CD4-positive, alpha-beta memory T cell (primary cell): ENCODE results near the gene FKBP5. TPM values are rescaled to one million over a fixed set of nuclear protein-coding genes. Genes with fewer than 3 reads are reported as not detected.
"Not testable (repeated sequence)": the region's sequence is repeated elsewhere in the genome, so short reads cannot be mapped to it uniquely, and the experiment has no call there.

ENCODE experiments used
- CTCF ChIA-PET: fragments of 350-600 bp; sonication (Branson Sonifier 250); formaldehyde crosslinking; loops from one replicate; lab custom pipeline; 2021; ENCODE audit warnings: inconsistent platforms; ENCODE audit not compliant: partially characterized antibody; lab: Charles Lee
- POLR2A ChIA-PET: fragments of 350-600 bp; sonication (Branson Sonifier 250); formaldehyde crosslinking; loops from one replicate; lab custom pipeline; 2021; ENCODE audit not compliant: partially characterized antibody; lab: Charles Lee
- DNase-seq, 5 donors: peaks; one replicate each; pipeline versions ENCODE4 v3.0.0 to v3.0.0-alpha.2; 2020 to 2022; ENCODE audit warnings: mixed read lengths in 1 of 5
- H3K27ac ChIP-seq: one replicate; pipeline ENCODE4 v1.7.0; 2013; ENCODE audit warnings: low read depth, low read length
- H3K27me3 ChIP-seq: 2 replicates; pipeline ENCODE4 v1.7.0; 2013; ENCODE audit warnings: mild to moderate bottlenecking, low read length, moderate library complexity; ENCODE audit not compliant: insufficient read depth
- H3K36me3 ChIP-seq: 2 replicates; pipeline ENCODE4 v1.7.0; 2013; ENCODE audit warnings: mild to moderate bottlenecking, low read length, moderate library complexity; ENCODE audit not compliant: insufficient read depth
- H3K4me1 ChIP-seq: 2 replicates; pipeline ENCODE4 v1.7.0; 2013; ENCODE audit warnings: mild to moderate bottlenecking, low read length, moderate library complexity; ENCODE audit not compliant: insufficient read depth
- H3K4me3 ChIP-seq, 2 donors: one replicate each; pipeline ENCODE4 v1.7.0; 2013; ENCODE audit warnings: low read length in 2 of 2, mild to moderate bottlenecking in 1 of 2
- H3K9me3 ChIP-seq, 2 donors: one replicate each; pipeline ENCODE4 v1.7.0; 2013; ENCODE audit warnings: low read length in 2 of 2, control low read depth in 1 of 2; ENCODE audit not compliant: control insufficient read depth in 1 of 2
- H3K27ac Mint-ChIP-seq, 7 donors: one replicate each; pipeline ENCODE4 v1.8.0; 2020 to 2021; ENCODE audit warnings: mixed read lengths in 7 of 7, mild to moderate bottlenecking in 6 of 7, inconsistent platforms in 3 of 7, moderate library complexity in 3 of 7
- H3K27me3 Mint-ChIP-seq, 2 donors: one replicate each; pipeline ENCODE4 v1.8.0; 2020 to 2021; ENCODE audit warnings: mixed read lengths in 2 of 2
- H3K36me3 Mint-ChIP-seq, 2 donors: one replicate each; pipeline ENCODE4 v1.8.0; 2020 to 2021; ENCODE audit warnings: mixed read lengths in 2 of 2, inconsistent platforms in 1 of 2, mild to moderate bottlenecking in 1 of 2
- H3K4me1 Mint-ChIP-seq, 4 donors: one replicate each; pipeline ENCODE4 v1.8.0; 2020 to 2021; ENCODE audit warnings: mixed read lengths in 4 of 4, mild to moderate bottlenecking in 1 of 4
- H3K4me3 Mint-ChIP-seq, 8 donors: one replicate each; pipeline ENCODE4 v1.8.0; 2020 to 2021; ENCODE audit warnings: mixed read lengths in 8 of 8, mild to moderate bottlenecking in 7 of 8, moderate library complexity in 6 of 8, inconsistent platforms in 3 of 8
- H3K9me3 Mint-ChIP-seq, 8 donors: one replicate each; pipeline ENCODE4 v1.8.0; 2020 to 2021; ENCODE audit warnings: mixed read lengths in 8 of 8, mild to moderate bottlenecking in 5 of 8, inconsistent platforms in 3 of 8, moderate library complexity in 1 of 8
- intact Hi-C: fragments of 100-400 bp; cut with micrococcal nuclease; formaldehyde crosslinking; loops from one replicate; pipeline ENCODE4 v1.15.1; 2023
- polyA plus RNA-seq, 2 donors: library from polyadenylated mRNA; unstranded; fragments of 300-500 nt; fragmentation: Illumina TruSeq; gene quantifications; one replicate each; pipeline ENCODE4 v1.2.3, GENCODE V29; 2021
- total RNA-seq, 2 experiments: library from RNA; stranded (reverse); gene quantifications; one replicate each; pipeline ENCODE4 v1.2.3, GENCODE V29; 2021

FKBP5 gene
- total and polyA plus RNA-seq, 4 experiments from 2014 or later = 72.9 to 233 (median 84.2) TPM

DNA sequence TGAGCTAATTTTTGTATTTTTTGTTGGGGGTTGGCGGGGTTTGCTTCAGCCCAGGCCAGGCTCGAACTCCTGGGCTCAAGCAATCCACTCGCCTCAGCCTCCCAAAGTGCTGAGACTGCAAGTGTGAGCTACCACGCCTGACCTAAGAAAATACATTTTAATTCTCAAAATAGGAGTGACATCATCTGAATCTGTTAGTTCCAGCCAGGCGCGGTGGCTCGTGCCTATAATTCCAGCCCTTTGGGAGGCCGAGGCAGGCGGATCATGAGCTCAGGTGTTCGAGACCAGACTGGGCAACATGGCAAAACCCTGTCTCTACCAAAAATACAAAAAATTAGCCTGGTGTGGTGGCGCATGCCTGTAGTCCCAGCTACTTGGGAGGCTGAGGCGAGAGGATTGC is 45.6 kb upstream of the FKBP5 start:
- H3K27ac ChIP-seq, intact Hi-C loops, H3K9me3 Mint-ChIP-seq, H3K4me3 ChIP-seq, H3K9me3 ChIP-seq, DNase-seq, H3K27me3 Mint-ChIP-seq, H3K36me3 Mint-ChIP-seq, H3K27me3 ChIP-seq, H3K36me3 ChIP-seq, H3K4me3 Mint-ChIP-seq: not testable (repeated sequence)
- Mint-ChIP-seq H3K4me1 (peaks cover 42 to 79% (median 64%) of the 10 kb centered on the region in 4 donors), H3K27ac (peak overlapping the region in 2 of 7 donors; percentile 86 to 87)
- ChIA-PET CTCF (interaction anchor here (0.8 to 17.0 kb wide), 16 partner anchors 29 to 212 kb away, joined by 3 to 360 read pairs (median 6); no protein-coding TSS in a partner anchor), POLR2A (interaction anchor here (1.0 to 10.7 kb wide), 8 partner anchors 16 to 212 kb away, joined by 3 to 151 read pairs (median 4); no protein-coding TSS in a partner anchor)
- H3K4me1 ChIP-seq = peaks cover 73% of the 10 kb centered on the region

DNA sequence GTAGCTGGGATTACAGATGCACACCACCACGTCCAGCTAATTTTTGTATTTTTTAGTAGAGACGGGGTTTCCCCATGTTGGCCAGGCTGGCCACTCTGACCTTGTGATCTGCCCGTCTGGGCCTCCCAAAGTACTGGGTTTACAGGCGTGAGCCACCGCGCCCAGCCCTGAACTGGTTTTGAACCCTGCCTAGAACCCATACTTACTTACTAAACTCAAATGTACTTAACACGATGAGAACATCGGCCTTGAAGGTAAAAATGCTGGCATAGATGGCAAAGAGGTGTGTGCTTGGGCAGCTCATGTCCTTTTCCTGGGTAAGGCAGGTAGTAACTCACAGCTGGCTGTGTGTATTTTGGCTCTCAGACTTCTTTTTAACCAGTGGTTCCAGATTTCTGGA is 44.9 kb upstream of the FKBP5 start:
- peak overlapping the region in 5 of 7 donors; percentile 4 to 99 (median 87) for H3K27ac Mint-ChIP-seq
- peaks cover 48 to 85% (median 70%) of the 10 kb centered on the region in 4 donors for H3K4me1 Mint-ChIP-seq

DNA sequence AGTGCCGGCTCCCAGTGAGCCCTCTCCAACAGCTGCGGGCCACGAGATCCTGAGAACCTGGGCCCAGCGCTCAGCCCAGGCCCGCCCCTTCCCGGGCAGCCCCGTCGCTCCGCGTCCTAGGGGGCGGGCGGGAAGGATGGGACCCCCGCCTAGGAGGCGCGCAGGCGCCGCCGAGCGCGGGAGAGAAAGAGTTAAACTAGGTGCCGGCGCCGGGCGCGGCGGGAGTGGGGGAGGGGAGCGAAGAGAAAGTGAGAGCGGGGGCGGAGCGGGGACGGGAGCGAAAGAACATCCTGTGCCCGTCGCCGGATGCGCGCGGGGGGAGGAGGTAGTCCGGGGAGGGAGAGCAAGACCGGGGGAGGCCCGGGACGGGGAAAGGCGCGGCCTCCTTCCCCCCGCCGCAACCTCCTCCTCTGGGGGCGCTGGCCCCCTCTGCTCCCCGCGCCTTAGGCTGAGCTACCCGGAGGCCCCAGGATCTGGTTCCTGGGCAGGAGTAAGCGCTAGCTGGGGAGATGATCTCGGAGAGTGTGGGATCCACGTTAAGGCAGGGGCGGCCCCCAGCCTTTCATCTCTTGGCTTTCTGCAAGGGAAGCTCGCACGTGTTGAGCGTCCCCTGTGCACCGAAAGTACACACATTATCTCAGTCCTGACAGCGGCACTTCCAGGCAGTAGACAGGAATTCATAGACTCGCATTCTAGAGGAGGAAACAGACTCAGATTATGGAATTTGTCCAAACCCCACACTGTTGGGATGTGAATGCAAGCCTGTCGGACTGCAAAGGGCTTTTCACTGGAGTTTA is 43.2 kb upstream of the FKBP5 start:
- Histone ChIP-seq H3K36me3 (no peaks in the 10 kb centered on the region), H3K4me1 (peaks cover 89% of the 10 kb centered on the region), H3K27ac (peak overlapping the region; percentile 92), H3K4me3 (peak overlapping the region; percentile 30 to 85), H3K9me3 (no peaks in the 10 kb centered on the region), H3K27me3 (no peaks in the 10 kb centered on the region)
- Mint-ChIP-seq H3K36me3 (peaks cover 0 to 3% of the 10 kb centered on the region in 2 donors), H3K27ac (peak overlapping the region; percentile 87 to 99 (median 96)), H3K4me1 (peaks cover 50 to 92% (median 73%) of the 10 kb centered on the region in 4 donors), H3K4me3 (peak overlapping the region; percentile 83 to 93 (median 88)), H3K27me3 (no peaks in the 10 kb centered on the region), H3K9me3 (no peaks in the 10 kb centered on the region)
- ChIA-PET CTCF (interaction anchor here (0.9 to 17.0 kb wide), 13 partner anchors 45 to 210 kb away, joined by 3 to 360 read pairs (median 6); no protein-coding TSS in a partner anchor), POLR2A (interaction anchor here (0.7 to 10.7 kb wide), 29 partner anchors 13 to 431 kb away, joined by 3 to 151 read pairs (median 5); partner anchors contain the start of genes FKBP5 and RPL10A)
- peak; percentile 93 to 96 (median 94) for DNase-seq
- intact Hi-C loops = loop anchor here (2.0 kb wide), 1 partner anchor 263 kb away; the partner anchor contains the start of gene RPL10A

More for the DNA sequence above, 44.9 kb upstream of the FKBP5 start:
- no peaks in the 10 kb centered on the region for H3K27me3 Mint-ChIP-seq
- peaks cover 0 to 1% of the 10 kb centered on the region in 2 donors for H3K36me3 Mint-ChIP-seq
- no peaks in the 10 kb centered on the region for H3K9me3 Mint-ChIP-seq
- Histone ChIP-seq H3K27ac (no peak overlapping the region), H3K4me3 (no peak overlapping the region), H3K36me3 (no peaks in the 10 kb centered on the region), H3K4me1 (peaks cover 80% of the 10 kb centered on the region), H3K27me3 (no peaks in the 10 kb centered on the region), H3K9me3 (no peaks in the 10 kb centered on the region)
- intact Hi-C loops = loop anchor here (2.0 kb wide), 1 partner anchor 265 kb away; the partner anchor contains the start of gene RPL10A
- ChIA-PET CTCF (interaction anchor here (0.8 to 17.0 kb wide), 18 partner anchors 28 to 211 kb away, joined by 3 to 360 read pairs (median 6); no protein-coding TSS in a partner anchor), POLR2A (interaction anchor here (0.6 to 10.7 kb wide), 11 partner anchors 16 to 211 kb away, joined by 3 to 151 read pairs (median 4); partner anchors contain the start of gene FKBP5)
- no peak for DNase-seq
- H3K4me3 Mint-ChIP-seq = peak overlapping the region in 1 of 8 donors; percentile 39

DNA sequence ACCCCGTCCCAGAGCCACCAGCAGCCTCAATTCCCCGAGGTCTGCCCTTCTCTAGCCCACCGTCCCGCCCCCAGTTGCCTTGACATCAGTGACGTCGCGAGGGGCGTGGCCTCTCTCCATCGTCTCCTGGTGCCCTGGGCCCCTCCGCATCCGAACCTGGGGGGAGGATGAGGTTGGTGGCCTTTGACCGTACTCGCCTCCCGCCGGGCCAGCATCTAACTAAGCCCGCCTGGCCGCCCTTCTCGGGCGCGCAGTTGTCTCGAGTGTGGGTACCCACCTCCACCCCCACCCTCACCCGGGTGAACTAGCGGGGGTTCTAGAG is 42.7 kb upstream of the FKBP5 start:
- H3K36me3 Mint-ChIP-seq = peaks cover 0 to 5% of the 10 kb centered on the region in 2 donors
- Histone ChIP-seq H3K4me3 (peak overlapping the region; percentile 30 to 85), H3K27me3 (no peaks in the 10 kb centered on the region), H3K4me1 (peaks cover 89% of the 10 kb centered on the region), H3K27ac (peak overlapping the region; percentile 92), H3K9me3 (no peaks in the 10 kb centered on the region), H3K36me3 (no peaks in the 10 kb centered on the region)
- POLR2A ChIA-PET = interaction anchor here (1.1 to 10.7 kb wide), 16 partner anchors 12 to 420 kb away, joined by 3 to 151 read pairs (median 8); partner anchors contain the start of gene FKBP5
- no peaks in the 10 kb centered on the region for H3K9me3 Mint-ChIP-seq
- intact Hi-C loops = no loop called here
- peak overlapping the region; percentile 83 to 93 (median 88) for H3K4me3 Mint-ChIP-seq
- peaks cover 54 to 94% (median 74%) of the 10 kb centered on the region in 4 donors for H3K4me1 Mint-ChIP-seq
- CTCF ChIA-PET = interaction anchor here (1.1 to 17.0 kb wide), 9 partner anchors 45 to 209 kb away, joined by 4 to 360 read pairs (median 12); no protein-coding TSS in a partner anchor
- no peaks in the 10 kb centered on the region for H3K27me3 Mint-ChIP-seq
- peak overlapping the region; percentile 87 to 99 (median 96) for H3K27ac Mint-ChIP-seq
- peak; percentile 89 to 93 (median 90) for DNase-seq

DNA sequence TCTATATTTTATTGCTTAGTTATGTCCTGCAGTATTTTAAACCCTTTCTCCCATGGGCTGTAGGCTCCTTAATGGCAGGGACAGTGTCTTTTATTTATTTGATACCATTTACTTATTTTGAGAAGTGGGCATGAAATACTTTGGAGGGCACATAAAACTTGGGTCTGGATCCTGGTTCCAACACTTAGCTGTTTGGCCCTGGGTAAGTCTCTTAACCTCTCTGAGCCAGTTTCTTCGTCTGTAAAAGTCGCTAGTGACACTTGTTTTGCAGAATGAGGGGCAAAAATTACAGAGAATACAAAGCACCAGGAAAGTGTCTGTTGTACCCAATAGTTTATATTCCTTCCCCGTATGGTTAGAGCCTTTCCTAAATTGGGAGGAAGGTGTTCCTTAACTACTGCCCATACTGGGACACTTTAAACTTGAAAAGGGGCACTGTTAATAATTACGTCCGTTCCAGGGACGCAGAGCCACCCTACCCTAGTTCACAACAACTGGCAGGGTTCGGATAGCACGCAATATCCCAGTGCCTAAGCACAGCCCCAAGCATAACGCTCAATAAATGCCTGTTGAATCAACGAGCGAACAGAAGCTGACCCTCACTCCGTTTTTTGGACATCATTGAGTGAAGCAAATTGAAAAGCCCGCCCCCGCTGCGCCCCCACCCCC is 42.2 kb upstream of the FKBP5 start:
- Mint-ChIP-seq H3K27ac (peak overlapping the region; percentile 87 to 99 (median 96)), H3K4me3 (peak overlapping the region; percentile 83 to 93 (median 88)), H3K4me1 (peaks cover 55 to 94% (median 74%) of the 10 kb centered on the region in 4 donors), H3K27me3 (no peaks in the 10 kb centered on the region), H3K36me3 (peaks cover 0 to 5% of the 10 kb centered on the region in 2 donors), H3K9me3 (peaks cover 0 to 1% (median 0%) of the 10 kb centered on the region in 8 donors)
- no peaks in the 10 kb centered on the region for H3K36me3 ChIP-seq
- intact Hi-C loops = no loop called here
- peaks cover 89% of the 10 kb centered on the region for H3K4me1 ChIP-seq
- H3K27me3 ChIP-seq = no peaks in the 10 kb centered on the region
- no peak for DNase-seq
- H3K4me3 ChIP-seq = peak overlapping the region; percentile 19 to 85
- H3K27ac ChIP-seq = peak overlapping the region; percentile 92
- H3K9me3 ChIP-seq = no peaks in the 10 kb centered on the region
- POLR2A ChIA-PET = interaction anchor here (1.2 to 10.7 kb wide), 16 partner anchors 12 to 148 kb away, joined by 3 to 151 read pairs (median 10); partner anchors contain the start of gene FKBP5
- CTCF ChIA-PET = interaction anchor here (1.5 to 17.0 kb wide), 6 partner anchors 44 to 140 kb away, joined by 4 to 360 read pairs (median 12); no protein-coding TSS in a partner anchor

DNA sequence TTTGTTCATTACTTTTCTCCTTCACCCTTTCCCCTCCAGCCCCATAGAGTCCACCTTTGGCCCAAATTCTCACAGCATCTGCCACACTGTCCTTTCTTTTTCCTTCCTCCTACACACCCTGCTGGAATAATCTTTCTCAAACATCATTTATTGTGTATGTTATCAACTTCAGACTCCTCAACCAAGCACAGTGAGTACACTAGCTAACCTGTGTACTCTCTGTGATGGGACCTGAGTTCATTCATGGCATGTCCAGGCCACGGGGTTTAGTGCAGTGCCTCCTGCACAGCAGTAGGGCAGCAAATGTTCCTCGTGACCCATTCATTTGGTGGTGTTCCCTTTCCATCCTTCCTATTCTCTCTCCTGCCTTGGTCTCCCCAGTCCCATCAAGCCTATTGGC is 41.0 kb upstream of the FKBP5 start:
- no peaks in the 10 kb centered on the region for H3K36me3 ChIP-seq
- peak overlapping the region; percentile 7 to 93 (median 77) for H3K4me3 Mint-ChIP-seq
- CTCF ChIA-PET = interaction anchor here (1.2 to 17.0 kb wide), 7 partner anchors 39 to 128 kb away, joined by 3 to 360 read pairs (median 4); no protein-coding TSS in a partner anchor
- no peak overlapping the region for H3K4me3 ChIP-seq
- peak overlapping the region; percentile 87 to 99 (median 96) for H3K27ac Mint-ChIP-seq
- DNase-seq = no peak
- H3K9me3 Mint-ChIP-seq = peaks cover 0 to 1% (median 0%) of the 10 kb centered on the region in 8 donors
- H3K36me3 Mint-ChIP-seq = peaks cover 0 to 5% of the 10 kb centered on the region in 2 donors
- no peaks in the 10 kb centered on the region for H3K9me3 ChIP-seq
- no peaks in the 10 kb centered on the region for H3K27me3 ChIP-seq
- peak overlapping the region; percentile 92 for H3K27ac ChIP-seq
- H3K4me1 ChIP-seq = peaks cover 89% of the 10 kb centered on the region
- H3K27me3 Mint-ChIP-seq = no peaks in the 10 kb centered on the region
- H3K4me1 Mint-ChIP-seq = peaks cover 58 to 94% (median 76%) of the 10 kb centered on the region in 4 donors
- POLR2A ChIA-PET = interaction anchor here (1.6 to 10.7 kb wide), 5 partner anchors 11 to 138 kb away, joined by 5 to 151 read pairs (median 69); partner anchors contain the start of gene FKBP5
- intact Hi-C loops = loop anchor here (2.0 kb wide), 2 partner anchors 129 to 427 kb away; no protein-coding TSS in a partner anchor
